Fibroblast of the aortic adventitia (primary cell): Measurements from ENCODE around the gene TPGS1. TPM values are rescaled to one million over a fixed set of nuclear protein-coding genes. Genes with fewer than 3 reads are reported as not detected.

ENCODE experiments used
- DNase-seq: peaks from one replicate; pipeline ENCODE4 v3.0.0-alpha.2; 2010; ENCODE audit warnings: low read depth
- H3K4me3 ChIP-seq: 2 replicates; pipeline ENCODE4 v1.5.1; 2011; ENCODE audit warnings: low read depth, mild to moderate bottlenecking, control low read depth, low read length, moderate library complexity
- total RNA-seq: library from RNA; depleted of rRNA; stranded (reverse); fragments of >200 nt; gene quantifications from 2 replicates; pipeline ENCODE4 v1.2.3, GENCODE V29; 2012; ENCODE audit warnings: low replicate concordance
- TF ChIP-seq, protein P1 (sequence below): IDR thresholded peaks from 2 replicates; pipeline ENCODE4 v1.5.1; 2011; ENCODE audit warnings: mild to moderate bottlenecking, low read length, control low read depth, inconsistent platforms; ENCODE audit not compliant: insufficient read depth

TPGS1 gene
- total RNA-seq, 1 donor = 25.2 TPM

GRCh38 chr19:506404-507285, 652 bp upstream of the TPGS1 start:
- TF ChIP-seq, protein P1, sequence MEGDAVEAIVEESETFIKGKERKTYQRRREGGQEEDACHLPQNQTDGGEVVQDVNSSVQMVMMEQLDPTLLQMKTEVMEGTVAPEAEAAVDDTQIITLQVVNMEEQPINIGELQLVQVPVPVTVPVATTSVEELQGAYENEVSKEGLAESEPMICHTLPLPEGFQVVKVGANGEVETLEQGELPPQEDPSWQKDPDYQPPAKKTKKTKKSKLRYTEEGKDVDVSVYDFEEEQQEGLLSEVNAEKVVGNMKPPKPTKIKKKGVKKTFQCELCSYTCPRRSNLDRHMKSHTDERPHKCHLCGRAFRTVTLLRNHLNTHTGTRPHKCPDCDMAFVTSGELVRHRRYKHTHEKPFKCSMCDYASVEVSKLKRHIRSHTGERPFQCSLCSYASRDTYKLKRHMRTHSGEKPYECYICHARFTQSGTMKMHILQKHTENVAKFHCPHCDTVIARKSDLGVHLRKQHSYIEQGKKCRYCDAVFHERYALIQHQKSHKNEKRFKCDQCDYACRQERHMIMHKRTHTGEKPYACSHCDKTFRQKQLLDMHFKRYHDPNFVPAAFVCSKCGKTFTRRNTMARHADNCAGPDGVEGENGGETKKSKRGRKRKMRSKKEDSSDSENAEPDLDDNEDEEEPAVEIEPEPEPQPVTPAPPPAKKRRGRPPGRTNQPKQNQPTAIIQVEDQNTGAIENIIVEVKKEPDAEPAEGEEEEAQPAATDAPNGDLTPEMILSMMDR = peak; percentile 99
- peak; percentile 100 for DNase-seq
- H3K4me3 ChIP-seq = peak overlapping the region; percentile 94

DNA sequence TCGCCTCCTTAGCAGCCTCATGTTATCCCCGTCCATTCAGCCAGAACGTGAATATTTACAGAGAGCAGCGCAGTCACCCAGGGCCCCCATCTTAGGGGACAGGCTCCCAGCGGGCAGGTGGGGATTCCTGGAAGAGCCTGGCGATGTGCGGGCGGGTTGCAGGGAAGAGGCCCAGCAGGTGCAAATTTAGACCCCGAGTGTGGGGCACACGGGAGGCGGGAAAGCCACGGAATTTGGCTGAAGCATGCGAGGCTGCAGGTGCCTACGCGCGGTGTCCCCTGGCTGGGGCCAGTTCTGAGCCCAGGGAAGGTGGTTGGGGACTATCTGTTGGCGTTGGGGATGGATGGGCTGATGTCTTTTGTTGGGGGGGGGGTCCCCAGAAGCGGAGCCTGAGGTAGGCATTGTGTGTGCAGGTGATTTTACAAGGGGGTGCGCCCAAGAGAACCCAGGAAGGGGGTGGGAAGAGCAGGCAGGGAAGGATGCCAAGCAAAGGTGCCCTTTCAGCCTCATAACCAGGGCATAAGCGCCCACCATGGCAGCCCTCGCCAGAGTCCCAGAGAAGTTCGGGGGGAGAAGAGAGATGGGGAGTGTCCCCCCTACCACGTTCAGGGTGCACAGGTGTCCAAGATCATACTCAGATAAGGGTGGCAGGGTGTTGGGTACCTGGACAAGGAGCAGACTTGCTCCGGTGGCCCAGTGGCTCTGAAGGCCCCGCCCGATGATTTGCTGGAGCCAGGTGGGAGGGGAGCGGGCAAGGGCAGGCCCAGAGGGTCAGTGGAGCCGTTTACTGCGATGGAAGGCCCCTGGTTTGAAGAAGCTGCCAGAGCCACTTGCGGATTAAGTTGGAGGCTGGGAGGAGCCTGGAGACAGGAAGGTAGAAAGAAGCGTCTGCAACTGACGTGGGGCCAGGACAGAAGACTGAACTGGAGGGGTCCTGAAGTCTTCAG, 1.2 kb downstream of the TPGS1 start:
- TF ChIP-seq, protein P1 = no peak
- H3K4me3 ChIP-seq = peak overlapping the region; percentile 94
- DNase-seq = no peak

GRCh38 chr19:510606-511100, 3.4 kb downstream of the TPGS1 start:
- DNase-seq = peak; percentile 76
- TF ChIP-seq, protein P1 = peak; percentile 94
- no peak overlapping the region for H3K4me3 ChIP-seq

- DNase-seq = no peak
- TF ChIP-seq, protein P1 = no peak
- H3K4me3 ChIP-seq = no peak overlapping the region
Measured at GRCh38 chr19:511101-511851, 4.0 kb downstream of the TPGS1 start.

DNA sequence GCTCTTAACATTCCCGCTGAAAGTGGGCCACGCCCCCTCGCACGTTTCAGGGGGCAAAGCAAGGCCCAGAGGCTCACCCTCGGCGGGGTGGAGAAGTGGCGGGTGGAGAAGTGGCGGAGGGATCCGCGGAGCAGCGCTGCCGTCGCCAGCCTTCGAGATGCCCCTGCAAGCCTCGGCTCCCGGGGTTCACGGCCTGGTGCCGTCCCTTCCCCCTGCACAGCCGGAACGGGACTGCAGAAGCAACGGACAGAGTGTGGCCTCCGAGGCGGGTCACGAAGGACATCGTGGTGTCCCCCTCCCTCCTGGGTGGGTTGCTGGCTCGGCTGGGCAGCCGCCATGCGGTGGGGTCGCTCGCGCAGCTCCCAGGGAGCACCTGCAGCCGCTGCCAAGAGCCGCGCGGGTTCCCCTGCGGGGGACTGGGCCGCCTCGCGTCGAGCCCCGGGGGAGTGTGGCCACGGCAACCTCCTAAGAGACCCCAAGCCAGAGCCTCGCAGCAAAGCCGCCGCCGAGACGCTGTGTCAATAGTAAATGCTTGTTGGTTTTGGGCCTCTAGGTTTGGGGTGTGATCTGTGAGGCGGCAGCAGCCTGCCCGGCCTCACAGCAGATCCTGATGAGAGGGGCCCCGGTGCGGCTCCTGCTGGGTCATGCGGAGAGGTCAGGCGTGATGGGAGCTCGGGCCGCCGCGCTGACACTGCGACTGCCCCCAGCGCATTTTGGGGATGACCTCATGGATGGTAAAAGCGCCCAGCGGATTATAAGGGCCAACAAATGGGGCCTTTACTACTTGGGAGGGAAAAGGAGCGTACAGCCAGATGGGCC, 5.5 kb downstream of the TPGS1 start:
- TF ChIP-seq, protein P1 = no peak
- no peak overlapping the region for H3K4me3 ChIP-seq
- no peak for DNase-seq
